Gastrocnemius medialis (tissue), 4 donors: ENCODE measurements around the gene SYP.

Experiments
- POLR2A ChIP-seq, 2 donors: fragments of 450-650 bp; IDR thresholded peaks; one replicate each; pipeline ENCODE4 v1.6.1; 2017; ENCODE audit warnings: antibody characterized with exemption in 2 of 2, mild to moderate bottlenecking in 2 of 2, moderate library complexity in 2 of 2
- TF ChIP-seq, protein P1 (sequence below), 5 experiments: fragments of 450-650 bp in 3 of 5; fragments of 200-600 bp in 2 of 5; sonication (generic) in 2 of 5; IDR thresholded peaks in 4 of 5; conservative IDR thresholded peaks in 1 of 5; 1 replicate in 4 of 5; 2 replicates in 1 of 5; pipeline ENCODE4 v1.5.1; 2016 to 2019; ENCODE audit warnings: antibody characterized with exemption in 5 of 5, mild to moderate bottlenecking in 3 of 5, moderate library complexity in 3 of 5

- no peak for TF ChIP-seq POLR2A (IDR thresholded peaks at IDR 0.05)
- TF ChIP-seq, protein P1, sequence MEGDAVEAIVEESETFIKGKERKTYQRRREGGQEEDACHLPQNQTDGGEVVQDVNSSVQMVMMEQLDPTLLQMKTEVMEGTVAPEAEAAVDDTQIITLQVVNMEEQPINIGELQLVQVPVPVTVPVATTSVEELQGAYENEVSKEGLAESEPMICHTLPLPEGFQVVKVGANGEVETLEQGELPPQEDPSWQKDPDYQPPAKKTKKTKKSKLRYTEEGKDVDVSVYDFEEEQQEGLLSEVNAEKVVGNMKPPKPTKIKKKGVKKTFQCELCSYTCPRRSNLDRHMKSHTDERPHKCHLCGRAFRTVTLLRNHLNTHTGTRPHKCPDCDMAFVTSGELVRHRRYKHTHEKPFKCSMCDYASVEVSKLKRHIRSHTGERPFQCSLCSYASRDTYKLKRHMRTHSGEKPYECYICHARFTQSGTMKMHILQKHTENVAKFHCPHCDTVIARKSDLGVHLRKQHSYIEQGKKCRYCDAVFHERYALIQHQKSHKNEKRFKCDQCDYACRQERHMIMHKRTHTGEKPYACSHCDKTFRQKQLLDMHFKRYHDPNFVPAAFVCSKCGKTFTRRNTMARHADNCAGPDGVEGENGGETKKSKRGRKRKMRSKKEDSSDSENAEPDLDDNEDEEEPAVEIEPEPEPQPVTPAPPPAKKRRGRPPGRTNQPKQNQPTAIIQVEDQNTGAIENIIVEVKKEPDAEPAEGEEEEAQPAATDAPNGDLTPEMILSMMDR (IDR thresholded peaks at IDR 0.05 in 4 of 5, conservative IDR thresholded peaks at IDR 0.05 in 1 of 5) = no peak
Observed at GRCh38 chrX:49198540-49199314, 1.3 kb downstream of the SYP start.
